AG09319 (cell line): ENCODE measurements around the gene MXD4.

Experiments
- DNase-seq: peaks from one replicate; pipeline ENCODE4 v3.0.0-alpha.2; 2010; ENCODE audit warnings: low read depth; ENCODE audit errors: extremely low read depth
- TF ChIP-seq, protein P1 (sequence below): IDR thresholded peaks from 2 replicates; pipeline ENCODE4 v1.5.1; 2011; ENCODE audit warnings: low read depth, mild to moderate bottlenecking, inconsistent platforms, low read length, moderate library complexity

MXD4 gene

GRCh38 chr4:2297606-2298531 is 36.0 kb upstream of the MXD4 start:
- TF ChIP-seq, protein P1, sequence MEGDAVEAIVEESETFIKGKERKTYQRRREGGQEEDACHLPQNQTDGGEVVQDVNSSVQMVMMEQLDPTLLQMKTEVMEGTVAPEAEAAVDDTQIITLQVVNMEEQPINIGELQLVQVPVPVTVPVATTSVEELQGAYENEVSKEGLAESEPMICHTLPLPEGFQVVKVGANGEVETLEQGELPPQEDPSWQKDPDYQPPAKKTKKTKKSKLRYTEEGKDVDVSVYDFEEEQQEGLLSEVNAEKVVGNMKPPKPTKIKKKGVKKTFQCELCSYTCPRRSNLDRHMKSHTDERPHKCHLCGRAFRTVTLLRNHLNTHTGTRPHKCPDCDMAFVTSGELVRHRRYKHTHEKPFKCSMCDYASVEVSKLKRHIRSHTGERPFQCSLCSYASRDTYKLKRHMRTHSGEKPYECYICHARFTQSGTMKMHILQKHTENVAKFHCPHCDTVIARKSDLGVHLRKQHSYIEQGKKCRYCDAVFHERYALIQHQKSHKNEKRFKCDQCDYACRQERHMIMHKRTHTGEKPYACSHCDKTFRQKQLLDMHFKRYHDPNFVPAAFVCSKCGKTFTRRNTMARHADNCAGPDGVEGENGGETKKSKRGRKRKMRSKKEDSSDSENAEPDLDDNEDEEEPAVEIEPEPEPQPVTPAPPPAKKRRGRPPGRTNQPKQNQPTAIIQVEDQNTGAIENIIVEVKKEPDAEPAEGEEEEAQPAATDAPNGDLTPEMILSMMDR: no peak
- DNase-seq: no peak

DNA sequence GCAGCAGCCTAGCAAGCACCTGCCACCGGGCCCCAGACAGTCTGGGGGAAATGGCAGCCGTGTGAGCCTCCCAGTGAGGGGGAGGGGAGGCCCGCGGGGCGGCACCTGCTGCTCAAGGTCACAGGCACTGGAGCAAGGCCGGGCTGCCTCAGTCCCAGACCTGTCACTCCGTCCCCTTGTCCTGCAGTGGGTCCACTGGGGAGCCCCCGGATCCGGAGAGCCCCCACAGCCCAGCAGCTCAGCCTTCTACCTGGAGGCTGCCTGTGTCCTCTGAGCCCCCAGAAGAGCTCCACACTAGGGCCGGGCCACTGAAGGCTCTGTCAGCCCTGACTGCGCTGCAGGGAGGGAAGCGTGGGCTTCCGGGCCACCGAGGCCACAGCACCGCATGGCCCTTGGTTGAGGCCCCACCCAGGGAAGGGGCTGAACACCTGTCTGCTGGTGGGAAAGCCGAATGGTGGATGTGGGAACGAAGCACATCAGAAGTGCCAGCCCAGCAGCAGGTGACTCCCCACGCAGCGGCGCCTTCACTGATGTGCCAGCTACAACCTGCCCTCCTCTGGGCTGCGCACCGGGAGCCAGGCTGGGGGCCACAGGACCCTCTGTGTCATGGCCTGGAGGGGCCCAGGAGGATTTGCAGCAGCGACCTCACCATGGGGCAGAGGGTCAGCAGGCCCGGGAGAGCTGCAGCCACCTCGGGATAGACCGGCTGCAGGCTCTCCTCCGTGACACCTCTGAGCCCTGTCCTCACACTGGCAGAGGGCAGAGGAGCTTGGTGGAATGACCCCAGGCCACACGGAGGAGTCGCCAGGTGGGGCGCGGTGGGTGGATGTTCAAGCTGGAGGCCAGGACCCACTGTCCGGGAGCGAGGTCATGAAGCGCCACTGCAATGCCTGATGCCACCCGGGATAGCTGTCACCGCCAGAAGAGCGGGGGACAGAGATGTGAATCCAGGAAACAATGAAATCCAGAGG is 35.0 kb upstream of the MXD4 start:
- TF ChIP-seq, protein P1: no peak
- DNase-seq: no peak

GRCh38 chr4:2295900-2296442 is 34.1 kb upstream of the MXD4 start:
- DNase-seq: no peak
- TF ChIP-seq, protein P1: no peak

DNA sequence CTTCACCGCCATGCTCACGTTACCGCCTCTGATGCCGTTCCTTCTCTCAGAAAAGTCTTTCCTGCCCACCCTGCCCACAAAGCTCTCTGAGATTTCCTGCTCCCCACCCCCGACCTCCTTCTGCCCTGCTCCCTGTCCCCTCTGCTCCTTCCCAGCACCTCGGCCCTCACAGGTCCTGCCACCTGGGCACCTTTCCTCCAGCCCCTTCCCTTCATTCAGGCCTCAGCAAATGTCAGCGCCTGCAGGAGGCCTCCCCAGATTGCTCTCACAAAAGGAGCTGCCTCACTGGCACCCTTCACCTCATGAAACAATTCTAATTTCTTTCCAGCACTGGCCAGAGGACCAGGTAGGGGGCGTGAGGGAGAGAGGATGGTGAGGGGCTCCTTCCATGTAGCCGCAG is 33.6 kb upstream of the MXD4 start:
- DNase-seq: no peak
- TF ChIP-seq, protein P1: no peak

DNA sequence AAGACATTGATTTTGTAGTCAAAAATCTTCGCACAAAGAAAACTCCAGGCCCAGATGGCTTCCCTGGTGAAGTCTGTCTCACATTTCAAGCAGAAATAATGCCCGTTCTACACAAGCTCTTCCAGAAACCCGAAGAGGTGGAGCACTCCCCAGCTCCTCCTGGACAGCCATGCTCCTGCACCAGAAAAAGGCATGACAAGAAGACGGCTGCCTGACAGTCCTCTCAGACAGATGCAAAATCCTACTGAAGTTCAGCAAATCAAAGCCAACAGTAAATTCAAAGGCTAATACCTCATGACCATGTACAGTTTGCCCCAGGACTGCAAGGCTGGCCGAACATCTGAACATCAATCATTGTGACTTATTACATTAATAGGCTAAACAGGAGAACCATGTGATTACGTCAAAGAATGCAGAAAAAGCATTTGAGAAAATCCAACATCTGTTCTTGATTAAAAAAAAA is 30.8 kb upstream of the MXD4 start:
- DNase-seq: no peak

DNA sequence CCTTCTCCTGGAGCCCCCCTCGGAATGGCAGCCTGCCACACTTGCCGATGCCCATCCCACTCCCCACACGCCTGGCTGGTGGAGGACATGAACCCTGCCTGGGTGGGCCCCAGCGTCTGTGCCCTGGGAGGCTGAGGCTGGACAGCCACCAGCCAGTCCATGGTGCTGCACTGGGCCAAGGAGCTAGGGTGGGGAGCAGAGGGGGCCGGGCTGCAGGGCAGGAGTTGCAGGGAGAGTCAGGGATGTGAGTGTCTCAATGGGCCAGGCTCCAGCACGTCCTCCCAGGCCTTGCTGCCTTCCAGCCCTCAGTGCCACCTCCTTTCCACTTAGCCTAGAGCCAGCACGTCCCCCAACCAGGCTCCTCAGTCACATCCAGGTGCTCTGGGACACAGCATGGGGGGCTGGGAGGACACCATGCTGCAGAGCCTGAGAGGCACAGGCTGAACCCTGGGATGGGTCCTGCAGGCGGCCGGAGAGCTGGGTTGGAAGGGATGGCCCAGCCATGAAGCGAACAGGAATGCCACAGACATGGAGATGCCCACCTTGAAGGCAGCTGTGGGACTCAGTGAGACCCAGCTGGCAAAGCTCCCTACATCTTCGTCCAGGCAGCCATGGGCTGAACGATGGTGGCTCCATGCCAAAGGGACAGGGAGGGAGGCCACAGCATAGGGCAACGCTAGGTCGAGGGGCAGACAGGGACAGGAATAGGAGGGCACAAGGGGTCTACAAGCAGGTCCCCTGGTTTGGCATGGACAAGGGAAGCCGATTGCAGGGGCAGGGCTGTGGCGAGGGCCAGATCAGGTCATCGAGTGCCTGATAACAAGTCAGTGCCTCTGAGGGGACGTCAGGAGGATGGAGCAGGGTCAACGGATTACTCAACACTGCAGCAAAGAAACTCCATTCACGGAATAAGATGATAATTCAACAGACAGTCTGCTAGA is 30.1 kb upstream of the MXD4 start:
- DNase-seq: no peak
- TF ChIP-seq, protein P1: no peak

More for the DNA sequence above, 30.8 kb upstream of the MXD4 start:
- TF ChIP-seq, protein P1: no peak
